Measurements from ENCODE around the gene PRRT4. TPM values are rescaled to one million over a fixed set of nuclear protein-coding genes. Genes with fewer than 3 reads are reported as not detected.

PRRT4 gene
- total RNA-seq, 1 experiment from 2014 or later, result not detected

Small RNA genes lying within 50 kb of the gene (small RNA-seq; reads per million reads assigned to genes)
- not detected for gene RNU7-27P

Other genes with a start within 250 kb of the PRRT4 start
- not detected in 2 replicates for gene LEP, start 120.4 kb downstream of the PRRT4 start, total RNA-seq (2014; rRNA removed; shearing (Covaris generic))
- 30.3 and 31.2 TPM in 2 replicates for gene RBM28, start 17.8 kb downstream of the PRRT4 start, total RNA-seq (2014; rRNA removed; shearing (Covaris generic))
- 69.8 and 71.3 TPM in 2 replicates for gene IMPDH1, start 48.3 kb upstream of the PRRT4 start, total RNA-seq (2014; rRNA removed; shearing (Covaris generic))
- gene HILPDA, start 94.2 kb upstream of the PRRT4 start, total RNA-seq (2014; rRNA removed; shearing (Covaris generic)), result 12.2 and 14.0 TPM in 2 replicates
- gene METTL2B, start 115.1 kb upstream of the PRRT4 start, total RNA-seq (2014; rRNA removed; shearing (Covaris generic)), result 49.4 and 62.9 TPM in 2 replicates

Data from HT1080 (cell line).